ENCODE data around the gene SNRNP48.

SNRNP48 gene

GRCh38 chr6:7591770-7592169 lies 1.8 kb downstream of the SNRNP48 start:
- H3K36me3 ChIP-seq (ENCODE audit: control insufficient read depth, insufficient read depth, low read length): peaks cover 27% of the 10 kb centered on the region
- H3K4me3 ChIP-seq (ENCODE audit: insufficient read depth, low read depth, low read length, poor library complexity, severe bottlenecking): no peak overlapping the region
- no peak overlapping the region for H3K27ac ChIP-seq (ENCODE audit: insufficient read depth, low read length, poor library complexity, severe bottlenecking)
- no peak for DNase-seq
- no peaks in the 10 kb centered on the region for H3K27me3 ChIP-seq (replicated peaks; ENCODE audit: control insufficient read depth, insufficient read depth, low read length, poor library complexity, severe bottlenecking)
- no peaks in the 10 kb centered on the region for H3K9me3 ChIP-seq (ENCODE audit: control insufficient read depth, low read length)
- peaks cover 12% of the 10 kb centered on the region for H3K4me1 ChIP-seq (ENCODE audit: control insufficient read depth, insufficient read depth, low read length, poor library complexity, severe bottlenecking)

- no peak for DNase-seq
- no peak overlapping the region for H3K4me3 ChIP-seq (ENCODE audit: insufficient read depth, low read depth, low read length, poor library complexity, severe bottlenecking)
- H3K9me3 ChIP-seq (ENCODE audit: control insufficient read depth, low read length): no peaks in the 10 kb centered on the region
- no peak overlapping the region for H3K27ac ChIP-seq (ENCODE audit: insufficient read depth, low read length, poor library complexity, severe bottlenecking)
- H3K36me3 ChIP-seq (ENCODE audit: control insufficient read depth, insufficient read depth, low read length): peaks cover 28% of the 10 kb centered on the region
- H3K4me1 ChIP-seq (ENCODE audit: control insufficient read depth, insufficient read depth, low read length, poor library complexity, severe bottlenecking): peaks cover 12% of the 10 kb centered on the region
- no peaks in the 10 kb centered on the region for H3K27me3 ChIP-seq (replicated peaks; ENCODE audit: control insufficient read depth, insufficient read depth, low read length, poor library complexity, severe bottlenecking)
Observed at GRCh38 chr6:7593229-7593628, 3.2 kb downstream of the SNRNP48 start.

- Histone ChIP-seq H3K27me3 (replicated peaks; ENCODE audit: control insufficient read depth, insufficient read depth, low read length, poor library complexity, severe bottlenecking) (no peaks in the 10 kb centered on the region), H3K27ac (ENCODE audit: insufficient read depth, low read length, poor library complexity, severe bottlenecking) (no peak overlapping the region), H3K4me3 (ENCODE audit: insufficient read depth, low read depth, low read length, poor library complexity, severe bottlenecking) (no peak overlapping the region), H3K4me1 (ENCODE audit: control insufficient read depth, insufficient read depth, low read length, poor library complexity, severe bottlenecking) (peaks cover 12% of the 10 kb centered on the region), H3K36me3 (ENCODE audit: control insufficient read depth, insufficient read depth, low read length) (peaks cover 34% of the 10 kb centered on the region), H3K9me3 (ENCODE audit: control insufficient read depth, low read length) (no peaks in the 10 kb centered on the region)
- DNase-seq: no peak
Observed at GRCh38 chr6:7594579-7595125, 4.7 kb downstream of the SNRNP48 start.

- no peaks in the 10 kb centered on the region for H3K9me3 ChIP-seq (ENCODE audit: control insufficient read depth, low read length)
- DNase-seq: no peak
- peaks cover 68% of the 10 kb centered on the region for H3K36me3 ChIP-seq (ENCODE audit: control insufficient read depth, insufficient read depth, low read length)
- no peak overlapping the region for H3K4me3 ChIP-seq (ENCODE audit: insufficient read depth, low read depth, low read length, poor library complexity, severe bottlenecking)
- H3K27me3 ChIP-seq (replicated peaks; ENCODE audit: control insufficient read depth, insufficient read depth, low read length, poor library complexity, severe bottlenecking): no peaks in the 10 kb centered on the region
- H3K4me1 ChIP-seq (ENCODE audit: control insufficient read depth, insufficient read depth, low read length, poor library complexity, severe bottlenecking): no peaks in the 10 kb centered on the region
- no peak overlapping the region for H3K27ac ChIP-seq (ENCODE audit: insufficient read depth, low read length, poor library complexity, severe bottlenecking)
Observed at GRCh38 chr6:7604003-7604402, 14.0 kb downstream of the SNRNP48 start.

- Histone ChIP-seq H3K27ac (ENCODE audit: insufficient read depth, low read length, poor library complexity, severe bottlenecking) (no peak overlapping the region), H3K4me1 (ENCODE audit: control insufficient read depth, insufficient read depth, low read length, poor library complexity, severe bottlenecking) (no peaks in the 10 kb centered on the region), H3K9me3 (ENCODE audit: control insufficient read depth, low read length) (no peaks in the 10 kb centered on the region), H3K4me3 (ENCODE audit: insufficient read depth, low read depth, low read length, poor library complexity, severe bottlenecking) (no peak overlapping the region), H3K27me3 (replicated peaks; ENCODE audit: control insufficient read depth, insufficient read depth, low read length, poor library complexity, severe bottlenecking) (no peaks in the 10 kb centered on the region), H3K36me3 (ENCODE audit: control insufficient read depth, insufficient read depth, low read length) (peaks cover 71% of the 10 kb centered on the region)
- no peak for DNase-seq
Observed at GRCh38 chr6:7604506-7604905, 14.5 kb downstream of the SNRNP48 start.

GRCh38 chr6:7615611-7616383 lies 25.8 kb downstream of the SNRNP48 start:
- peaks cover 8% of the 10 kb centered on the region for H3K36me3 ChIP-seq (ENCODE audit: control insufficient read depth, insufficient read depth, low read length)
- no peaks in the 10 kb centered on the region for H3K27me3 ChIP-seq (replicated peaks; ENCODE audit: control insufficient read depth, insufficient read depth, low read length, poor library complexity, severe bottlenecking)
- no peak overlapping the region for H3K27ac ChIP-seq (ENCODE audit: insufficient read depth, low read length, poor library complexity, severe bottlenecking)
- no peak overlapping the region for H3K4me3 ChIP-seq (ENCODE audit: insufficient read depth, low read depth, low read length, poor library complexity, severe bottlenecking)
- no peaks in the 10 kb centered on the region for H3K4me1 ChIP-seq (ENCODE audit: control insufficient read depth, insufficient read depth, low read length, poor library complexity, severe bottlenecking)
- no peak for DNase-seq
- no peaks in the 10 kb centered on the region for H3K9me3 ChIP-seq (ENCODE audit: control insufficient read depth, low read length)

GRCh38 chr6:7617801-7618764 lies 28.1 kb downstream of the SNRNP48 start:
- no peak for DNase-seq
- no peaks in the 10 kb centered on the region for H3K27me3 ChIP-seq (replicated peaks; ENCODE audit: control insufficient read depth, insufficient read depth, low read length, poor library complexity, severe bottlenecking)
- no peaks in the 10 kb centered on the region for H3K4me1 ChIP-seq (ENCODE audit: control insufficient read depth, insufficient read depth, low read length, poor library complexity, severe bottlenecking)
- H3K27ac ChIP-seq (ENCODE audit: insufficient read depth, low read length, poor library complexity, severe bottlenecking): no peak overlapping the region
- H3K36me3 ChIP-seq (ENCODE audit: control insufficient read depth, insufficient read depth, low read length): peaks cover under 1% of the 10 kb centered on the region
- no peaks in the 10 kb centered on the region for H3K9me3 ChIP-seq (ENCODE audit: control insufficient read depth, low read length)
- H3K4me3 ChIP-seq (ENCODE audit: insufficient read depth, low read depth, low read length, poor library complexity, severe bottlenecking): no peak overlapping the region

GRCh38 chr6:7621761-7622160 lies 31.8 kb downstream of the SNRNP48 start:
- no peaks in the 10 kb centered on the region for H3K27me3 ChIP-seq (replicated peaks; ENCODE audit: control insufficient read depth, insufficient read depth, low read length, poor library complexity, severe bottlenecking)

GRCh38 chr6:7624796-7625710 lies 35.1 kb downstream of the SNRNP48 start:
- no peak for DNase-seq
- H3K9me3 ChIP-seq (ENCODE audit: control insufficient read depth, low read length): no peaks in the 10 kb centered on the region
- H3K4me3 ChIP-seq (ENCODE audit: insufficient read depth, low read depth, low read length, poor library complexity, severe bottlenecking): no peak overlapping the region
- H3K4me1 ChIP-seq (ENCODE audit: control insufficient read depth, insufficient read depth, low read length, poor library complexity, severe bottlenecking): no peaks in the 10 kb centered on the region
- H3K36me3 ChIP-seq (ENCODE audit: control insufficient read depth, insufficient read depth, low read length): no peaks in the 10 kb centered on the region
- H3K27me3 ChIP-seq (replicated peaks; ENCODE audit: control insufficient read depth, insufficient read depth, low read length, poor library complexity, severe bottlenecking): no peaks in the 10 kb centered on the region
- H3K27ac ChIP-seq (ENCODE audit: insufficient read depth, low read length, poor library complexity, severe bottlenecking): no peak overlapping the region

More at GRCh38 chr6:7621761-7622160, 31.8 kb downstream of the SNRNP48 start:
- DNase-seq: no peak
- no peak overlapping the region for H3K27ac ChIP-seq (ENCODE audit: insufficient read depth, low read length, poor library complexity, severe bottlenecking)
- H3K4me1 ChIP-seq (ENCODE audit: control insufficient read depth, insufficient read depth, low read length, poor library complexity, severe bottlenecking): no peaks in the 10 kb centered on the region
- no peaks in the 10 kb centered on the region for H3K36me3 ChIP-seq (ENCODE audit: control insufficient read depth, insufficient read depth, low read length)
- no peak overlapping the region for H3K4me3 ChIP-seq (ENCODE audit: insufficient read depth, low read depth, low read length, poor library complexity, severe bottlenecking)
- no peaks in the 10 kb centered on the region for H3K9me3 ChIP-seq (ENCODE audit: control insufficient read depth, low read length)
